ENCODE results near the gene CEP57.

- TF ChIP-seq CTCF (IDR thresholded peaks at IDR 0.05; ENCODE audit: low read depth, low read length) (no peak), EZH2phosphoT487 (IDR thresholded peaks at IDR 0.05; ENCODE audit: low read depth) (no peak)
Measured at GRCh38 chr11:95800438-95800837, 10.1 kb downstream of the CEP57 start.

Data from OCI-LY3 (cell line).